Measurements from ENCODE around the gene ADORA3. TPM values are rescaled to one million over a fixed set of nuclear protein-coding genes. Genes with fewer than 3 reads are reported as not detected.

ADORA3 gene
- total RNA-seq, 4 donors from 2014 or later, result 2.3 to 7.7 (median 3.4) TPM

- Histone ChIP-seq H3K27me3 (no peaks in the 10 kb centered on the region), H3K27ac (no peak overlapping the region), H3K9me3 (no peaks in the 10 kb centered on the region), H3K4me1 (peaks cover 9% of the 10 kb centered on the region in 2 donors), H3K36me3 (no peaks in the 10 kb centered on the region), H3K4me3 (replicated peaks in 1 of 3) (no peak overlapping the region)
- intact Hi-C loops (cut with DNase I), result no loop called here
- DNase-seq, result no peak
- no peak for TF ChIP-seq POLR2A (IDR thresholded peaks at IDR 0.05)
- TF ChIP-seq CTCF (IDR thresholded peaks at IDR 0.05), result no peak
- 93 to 98% methylated on average over 3 of the region's 3 CpGs for WGBS, 2 donors
Measured at GRCh38 chr1:111520053-111520452, 16.6 kb upstream of the ADORA3 start.

GRCh38 chr1:111517469-111518225 is 14.2 kb upstream of the ADORA3 start:
- peaks cover 9 to 21% of the 10 kb centered on the region in 2 donors for H3K4me1 ChIP-seq
- H3K27me3 ChIP-seq, result no peaks in the 10 kb centered on the region
- 97 to 100% methylated on average over 1 of the region's 1 CpG for WGBS, 2 donors
- no peaks in the 10 kb centered on the region for H3K36me3 ChIP-seq
- intact Hi-C loops (cut with DNase I), result no loop called here
- TF ChIP-seq POLR2A (IDR thresholded peaks at IDR 0.05) (no peak), CTCF (IDR thresholded peaks at IDR 0.05) (no peak)
- H3K4me3 ChIP-seq (replicated peaks in 1 of 3), result no peak overlapping the region
- H3K9me3 ChIP-seq, result no peaks in the 10 kb centered on the region
- H3K27ac ChIP-seq, result no peak overlapping the region
- no peak for DNase-seq

- Histone ChIP-seq H3K27me3 (no peaks in the 10 kb centered on the region), H3K4me1 (peaks cover 9 to 28% of the 10 kb centered on the region in 2 donors), H3K4me3 (replicated peaks in 1 of 3) (peak overlapping the region in 1 of 3 donors; percentile 7), H3K27ac (peak overlapping the region in 2 of 3 donors; percentile 15 to 66), H3K36me3 (no peaks in the 10 kb centered on the region), H3K9me3 (no peaks in the 10 kb centered on the region)
- intact Hi-C loops (cut with DNase I), result no loop called here
- WGBS, 2 donors, result 27 to 35% methylated on average over 10 to 11 of the region's 13 CpGs
- DNase-seq, result peak in 1 of 2 donors; percentile 23
- TF ChIP-seq POLR2A (IDR thresholded peaks at IDR 0.05) (no peak), CTCF (IDR thresholded peaks at IDR 0.05) (peak in 2 of 6 experiments; percentile 4 to 23)
Measured at GRCh38 chr1:111516005-111516535, 12.6 kb upstream of the ADORA3 start.

- WGBS, 2 donors, result 31 to 50% methylated on average over 11 to 13 of the region's 40 CpGs
- peaks cover 9 to 28% of the 10 kb centered on the region in 2 donors for H3K4me1 ChIP-seq
- H3K27me3 ChIP-seq, result no peaks in the 10 kb centered on the region
- H3K36me3 ChIP-seq, result no peaks in the 10 kb centered on the region
- peak overlapping the region in 1 of 3 donors; percentile 7 for H3K4me3 ChIP-seq (replicated peaks in 1 of 3)
- DNase-seq, result peak; percentile 39 to 46
- TF ChIP-seq CTCF (IDR thresholded peaks at IDR 0.05) (no peak), POLR2A (IDR thresholded peaks at IDR 0.05) (no peak)
- intact Hi-C loops (cut with DNase I), result no loop called here
- H3K9me3 ChIP-seq, result no peaks in the 10 kb centered on the region
- peak overlapping the region in 2 of 3 donors; percentile 15 to 66 for H3K27ac ChIP-seq
Measured at GRCh38 chr1:111515291-111516004, 12.0 kb upstream of the ADORA3 start.

All from thyroid gland (tissue), 4 donors.